ENCODE measurements around the gene IL4.

- TF ChIP-seq, protein P1, sequence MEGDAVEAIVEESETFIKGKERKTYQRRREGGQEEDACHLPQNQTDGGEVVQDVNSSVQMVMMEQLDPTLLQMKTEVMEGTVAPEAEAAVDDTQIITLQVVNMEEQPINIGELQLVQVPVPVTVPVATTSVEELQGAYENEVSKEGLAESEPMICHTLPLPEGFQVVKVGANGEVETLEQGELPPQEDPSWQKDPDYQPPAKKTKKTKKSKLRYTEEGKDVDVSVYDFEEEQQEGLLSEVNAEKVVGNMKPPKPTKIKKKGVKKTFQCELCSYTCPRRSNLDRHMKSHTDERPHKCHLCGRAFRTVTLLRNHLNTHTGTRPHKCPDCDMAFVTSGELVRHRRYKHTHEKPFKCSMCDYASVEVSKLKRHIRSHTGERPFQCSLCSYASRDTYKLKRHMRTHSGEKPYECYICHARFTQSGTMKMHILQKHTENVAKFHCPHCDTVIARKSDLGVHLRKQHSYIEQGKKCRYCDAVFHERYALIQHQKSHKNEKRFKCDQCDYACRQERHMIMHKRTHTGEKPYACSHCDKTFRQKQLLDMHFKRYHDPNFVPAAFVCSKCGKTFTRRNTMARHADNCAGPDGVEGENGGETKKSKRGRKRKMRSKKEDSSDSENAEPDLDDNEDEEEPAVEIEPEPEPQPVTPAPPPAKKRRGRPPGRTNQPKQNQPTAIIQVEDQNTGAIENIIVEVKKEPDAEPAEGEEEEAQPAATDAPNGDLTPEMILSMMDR (IDR thresholded peaks at IDR 0.05; ENCODE audit: insufficient read depth, low read depth, low read length) = no peak
- TF ChIP-seq EZH2 (IDR thresholded peaks at IDR 0.05; ENCODE audit: insufficient read depth, low read length) = no peak
Measured at GRCh38 chr5:132674671-132675506, 1.1 kb downstream of the IL4 start.
